ENCODE measurements around the gene PTPRN2. TPM values are rescaled to one million over a fixed set of nuclear protein-coding genes. Genes with fewer than 3 reads are reported as not detected.
A peak's percentile ranks its signal among the peaks of the same experiment; 100 is the strongest.

The PTPRN2 gene
- total RNA-seq, 1 donor from 2014 or later: 0.41 TPM

- H3K27ac Mint-ChIP-seq: no peak overlapping the region
- intact Hi-C loops (cut with micrococcal nuclease): no loop called here
- no peaks in the 10 kb centered on the region for H3K4me1 Mint-ChIP-seq (ENCODE audit: low read depth)
- H3K27me3 Mint-ChIP-seq (ENCODE audit: insufficient read depth): no peaks in the 10 kb centered on the region
- DNase-seq (ENCODE audit: low spot score): no peak
- no peak overlapping the region for H3K4me3 Mint-ChIP-seq
- peaks cover 1% of the 10 kb centered on the region for H3K36me3 Mint-ChIP-seq (ENCODE audit: low read depth)
- peaks cover 11% of the 10 kb centered on the region for H3K9me3 Mint-ChIP-seq
Measured at GRCh38 chr7:158595068-158595467, 7.4 kb upstream of the PTPRN2 start.

- Mint-ChIP-seq H3K36me3 (ENCODE audit: low read depth) (peaks cover 1% of the 10 kb centered on the region), H3K4me3 (no peak overlapping the region), H3K9me3 (peaks cover 11% of the 10 kb centered on the region), H3K4me1 (ENCODE audit: low read depth) (no peaks in the 10 kb centered on the region), H3K27ac (no peak overlapping the region), H3K27me3 (ENCODE audit: insufficient read depth) (peaks cover 7% of the 10 kb centered on the region)
- intact Hi-C loops (cut with micrococcal nuclease): no loop called here
- DNase-seq (ENCODE audit: low spot score): no peak
Measured at GRCh38 chr7:158592541-158592940, 4.9 kb upstream of the PTPRN2 start.

- peaks cover 1% of the 10 kb centered on the region for H3K36me3 Mint-ChIP-seq (ENCODE audit: low read depth)
- peaks cover 11% of the 10 kb centered on the region for H3K9me3 Mint-ChIP-seq
- peaks cover 7% of the 10 kb centered on the region for H3K27me3 Mint-ChIP-seq (ENCODE audit: insufficient read depth)
- intact Hi-C loops (cut with micrococcal nuclease): no loop called here
- no peak for DNase-seq (ENCODE audit: low spot score)
- H3K27ac Mint-ChIP-seq: no peak overlapping the region
- H3K4me1 Mint-ChIP-seq (ENCODE audit: low read depth): no peaks in the 10 kb centered on the region
- no peak overlapping the region for H3K4me3 Mint-ChIP-seq
Measured at GRCh38 chr7:158591944-158592343, 4.3 kb upstream of the PTPRN2 start.

- no peaks in the 10 kb centered on the region for H3K36me3 Mint-ChIP-seq (ENCODE audit: low read depth)
- H3K4me1 Mint-ChIP-seq (ENCODE audit: low read depth): no peaks in the 10 kb centered on the region
- H3K27me3 Mint-ChIP-seq (ENCODE audit: insufficient read depth): peaks cover 11% of the 10 kb centered on the region
- intact Hi-C loops (cut with micrococcal nuclease): no loop called here
- H3K27ac Mint-ChIP-seq: no peak overlapping the region
- DNase-seq (ENCODE audit: low spot score): no peak
- H3K9me3 Mint-ChIP-seq: peaks cover 5% of the 10 kb centered on the region
- H3K4me3 Mint-ChIP-seq: no peak overlapping the region
Measured at GRCh38 chr7:158590181-158590530, 2.5 kb upstream of the PTPRN2 start.

GRCh38 chr7:158589653-158590052 is 2.0 kb upstream of the PTPRN2 start:
- no peak for DNase-seq (ENCODE audit: low spot score)
- Mint-ChIP-seq H3K4me1 (ENCODE audit: low read depth) (no peaks in the 10 kb centered on the region), H3K9me3 (peaks cover 5% of the 10 kb centered on the region), H3K4me3 (no peak overlapping the region), H3K36me3 (ENCODE audit: low read depth) (no peaks in the 10 kb centered on the region), H3K27me3 (ENCODE audit: insufficient read depth) (peaks cover 11% of the 10 kb centered on the region), H3K27ac (no peak overlapping the region)
- intact Hi-C loops (cut with micrococcal nuclease): no loop called here

GRCh38 chr7:158588878-158589442 is 1.3 kb upstream of the PTPRN2 start:
- Mint-ChIP-seq H3K4me1 (ENCODE audit: low read depth) (no peaks in the 10 kb centered on the region), H3K36me3 (ENCODE audit: low read depth) (no peaks in the 10 kb centered on the region), H3K27me3 (ENCODE audit: insufficient read depth) (peaks cover 11% of the 10 kb centered on the region), H3K27ac (no peak overlapping the region), H3K9me3 (peaks cover 5% of the 10 kb centered on the region), H3K4me3 (peak overlapping the region; percentile 20)
- intact Hi-C loops (cut with micrococcal nuclease): no loop called here
- no peak for DNase-seq (ENCODE audit: low spot score)

- H3K4me3 Mint-ChIP-seq: peak overlapping the region; percentile 20
- DNase-seq (ENCODE audit: low spot score): no peak
- no peaks in the 10 kb centered on the region for H3K4me1 Mint-ChIP-seq (ENCODE audit: low read depth)
- H3K9me3 Mint-ChIP-seq: peaks cover 4% of the 10 kb centered on the region
- peaks cover 13% of the 10 kb centered on the region for H3K27me3 Mint-ChIP-seq (ENCODE audit: insufficient read depth)
- intact Hi-C loops (cut with micrococcal nuclease): no loop called here
- H3K27ac Mint-ChIP-seq: no peak overlapping the region
- no peaks in the 10 kb centered on the region for H3K36me3 Mint-ChIP-seq (ENCODE audit: low read depth)
Measured at GRCh38 chr7:158588085-158588877, 658 bp upstream of the PTPRN2 start.

- H3K27ac Mint-ChIP-seq: no peak overlapping the region
- intact Hi-C loops (cut with micrococcal nuclease): no loop called here
- H3K4me3 Mint-ChIP-seq: no peak overlapping the region
- H3K9me3 Mint-ChIP-seq: no peaks in the 10 kb centered on the region
- H3K4me1 Mint-ChIP-seq (ENCODE audit: low read depth): no peaks in the 10 kb centered on the region
- H3K27me3 Mint-ChIP-seq (ENCODE audit: insufficient read depth): peaks cover 14% of the 10 kb centered on the region
- H3K36me3 Mint-ChIP-seq (ENCODE audit: low read depth): no peaks in the 10 kb centered on the region
- no peak for DNase-seq (ENCODE audit: low spot score)
Measured at GRCh38 chr7:158586499-158587161, 993 bp downstream of the PTPRN2 start.

GRCh38 chr7:158585721-158586498 is 1.7 kb downstream of the PTPRN2 start:
- Mint-ChIP-seq H3K4me1 (ENCODE audit: low read depth) (no peaks in the 10 kb centered on the region), H3K9me3 (no peaks in the 10 kb centered on the region), H3K27ac (peak overlapping the region; percentile 61)

GRCh38 chr7:158584407-158584806 is 3.2 kb downstream of the PTPRN2 start:
- Mint-ChIP-seq H3K36me3 (ENCODE audit: low read depth) (no peaks in the 10 kb centered on the region), H3K4me3 (no peak overlapping the region), H3K9me3 (peaks cover 13% of the 10 kb centered on the region), H3K4me1 (ENCODE audit: low read depth) (no peaks in the 10 kb centered on the region), H3K27ac (no peak overlapping the region), H3K27me3 (ENCODE audit: insufficient read depth) (peaks cover 13% of the 10 kb centered on the region)
- intact Hi-C loops (cut with micrococcal nuclease): no loop called here
- DNase-seq (ENCODE audit: low spot score): no peak

More at GRCh38 chr7:158585721-158586498, 1.7 kb downstream of the PTPRN2 start:
- H3K4me3 Mint-ChIP-seq: peak overlapping the region; percentile 57
- H3K27me3 Mint-ChIP-seq (ENCODE audit: insufficient read depth): peaks cover 14% of the 10 kb centered on the region
- DNase-seq (ENCODE audit: low spot score): no peak
- intact Hi-C loops (cut with micrococcal nuclease): no loop called here
- H3K36me3 Mint-ChIP-seq (ENCODE audit: low read depth): no peaks in the 10 kb centered on the region

- no peaks in the 10 kb centered on the region for H3K36me3 Mint-ChIP-seq (ENCODE audit: low read depth)
- H3K27me3 Mint-ChIP-seq (ENCODE audit: insufficient read depth): peaks cover 7% of the 10 kb centered on the region
- no peak overlapping the region for H3K27ac Mint-ChIP-seq
- no peak overlapping the region for H3K4me3 Mint-ChIP-seq
- intact Hi-C loops (cut with micrococcal nuclease): no loop called here
- no peaks in the 10 kb centered on the region for H3K4me1 Mint-ChIP-seq (ENCODE audit: low read depth)
- peaks cover 16% of the 10 kb centered on the region for H3K9me3 Mint-ChIP-seq
- DNase-seq (ENCODE audit: low spot score): no peak
Measured at GRCh38 chr7:158583810-158584209, 3.8 kb downstream of the PTPRN2 start.

GRCh38 chr7:158583143-158583542 is 4.5 kb downstream of the PTPRN2 start:
- Mint-ChIP-seq H3K9me3 (peaks cover 16% of the 10 kb centered on the region), H3K36me3 (ENCODE audit: low read depth) (no peaks in the 10 kb centered on the region), H3K4me1 (ENCODE audit: low read depth) (no peaks in the 10 kb centered on the region), H3K4me3 (no peak overlapping the region), H3K27me3 (ENCODE audit: insufficient read depth) (peaks cover 7% of the 10 kb centered on the region), H3K27ac (no peak overlapping the region)
- intact Hi-C loops (cut with micrococcal nuclease): no loop called here
- no peak for DNase-seq (ENCODE audit: low spot score)

GRCh38 chr7:158582089-158582456 is 5.5 kb downstream of the PTPRN2 start:
- peaks cover 7% of the 10 kb centered on the region for H3K27me3 Mint-ChIP-seq (ENCODE audit: insufficient read depth)
- peaks cover 16% of the 10 kb centered on the region for H3K9me3 Mint-ChIP-seq
- H3K4me3 Mint-ChIP-seq: no peak overlapping the region
- intact Hi-C loops (cut with micrococcal nuclease): no loop called here
- no peaks in the 10 kb centered on the region for H3K36me3 Mint-ChIP-seq (ENCODE audit: low read depth)
- DNase-seq (ENCODE audit: low spot score): no peak
- H3K27ac Mint-ChIP-seq: no peak overlapping the region
- no peaks in the 10 kb centered on the region for H3K4me1 Mint-ChIP-seq (ENCODE audit: low read depth)

Data from activated T-helper 1 cell treated with anti-CD3 and anti-CD28 coated beads, Interleukin-12 subunit alpha, Interleukin-12 subunit beta, Interleukin-2, Interleukin-4 antibody, amounts not matched to agents 30 ng/mL and 10 ng/mL and 1 ng/mL, durations not matched to agents 14 hours and 24 hours and 36 hours (primary cell).